Stimulated activated CD4-positive, alpha-beta T cell treated with anti-CD3 and anti-CD28 coated beads, Interleukin-1b, Interleukin-23, amount 100 ng/mL, for 48 hours (primary cell): ENCODE results near the gene ANKLE1.

Experiments used
- DNase-seq: peaks from one replicate; pipeline ENCODE4 v3.0.0-alpha.2; 2020

Gene ANKLE1

GRCh38 chr19:17281391-17282304 is at the start of gene ANKLE1:
Gene ANKLE1 (plus strand): TSS chr19:17281901. CDS start chr19:17281921, 20 bp downstream.
- peak; percentile 39 for DNase-seq

- no peak for DNase-seq
Measured at GRCh38 chr19:17232258-17232657, 49.4 kb upstream of the ANKLE1 start.

- peak; percentile 62 for DNase-seq
Measured at GRCh38 chr19:17234911-17235299, 46.8 kb upstream of the ANKLE1 start.

GRCh38 chr19:17235300-17235970 is 46.3 kb upstream of the ANKLE1 start:
- peak; percentile 67 for DNase-seq

- no peak for DNase-seq
Measured at GRCh38 chr19:17235971-17236777, 45.5 kb upstream of the ANKLE1 start.

GRCh38 chr19:17236811-17237543 is 44.7 kb upstream of the ANKLE1 start:
- DNase-seq, result no peak

- no peak for DNase-seq
Measured at GRCh38 chr19:17237747-17238706, 43.7 kb upstream of the ANKLE1 start.

GRCh38 chr19:17240062-17240752 is 41.5 kb upstream of the ANKLE1 start:
- DNase-seq, result no peak

GRCh38 chr19:17240826-17241399 is 40.8 kb upstream of the ANKLE1 start:
- no peak for DNase-seq

- no peak for DNase-seq
Measured at GRCh38 chr19:17242431-17243208, 39.1 kb upstream of the ANKLE1 start.

- DNase-seq, result no peak
Measured at GRCh38 chr19:17243211-17243829, 38.4 kb upstream of the ANKLE1 start.

GRCh38 chr19:17243830-17244617 is 37.7 kb upstream of the ANKLE1 start:
- DNase-seq, result no peak

GRCh38 chr19:17244618-17245534 is 36.8 kb upstream of the ANKLE1 start:
- DNase-seq, result no peak

GRCh38 chr19:17245535-17245984 is 36.1 kb upstream of the ANKLE1 start, which contains the start of gene NR2F6:
Gene NR2F6 (minus strand): TSS chr19:17245919. CDS start chr19:17245220, 699 bp downstream.
- DNase-seq, result no peak

GRCh38 chr19:17246681-17247425 is 34.8 kb upstream of the ANKLE1 start:
- DNase-seq, result no peak
